Natural killer cell treated with Interleukin-12 subunit alpha and Interleukin-12 subunit beta and Interleukin-15 and Interleukin-18, amount 100 ng/mL, for 72 hours (primary cell): Measurements from ENCODE around the gene AGAP3. TPM values are rescaled to one million over a fixed set of nuclear protein-coding genes. Genes with fewer than 3 reads are reported as not detected.
A peak's percentile ranks its signal among the peaks of the same experiment; 100 is the strongest.

Experiments used
- ATAC-seq, 2 donors: fragments of 150-1000 bp; cut with Tn5 transposase in 1 of 2; sonication (Bioruptor Pico), chemical (Tn5 transposase) in 1 of 2; 2 replicates each; pipeline ENCODE4 v1.10.0; 2021
- DNase-seq: peaks from one replicate; pipeline ENCODE4 v3.0.0; 2022; ENCODE audit warnings: low spot score
- H3K27ac Mint-ChIP-seq, 2 donors: 1 replicate in 1 of 2; 2 replicates in 1 of 2; pipeline ENCODE4 v1.8.0; 2022; ENCODE audit warnings: mixed read lengths in 2 of 2, mild to moderate bottlenecking in 1 of 2, moderate library complexity in 1 of 2
- H3K27me3 Mint-ChIP-seq, 2 donors: 1 replicate in 1 of 2; 2 replicates in 1 of 2; pipeline ENCODE4 v1.8.0; 2022; ENCODE audit warnings: mixed read lengths in 2 of 2
- H3K36me3 Mint-ChIP-seq: one replicate; pipeline ENCODE4 v1.8.0; 2022; ENCODE audit warnings: mixed read lengths
- H3K4me1 Mint-ChIP-seq, 2 donors: 1 replicate in 1 of 2; 2 replicates in 1 of 2; pipeline ENCODE4 v1.8.0; 2022; ENCODE audit warnings: low read depth in 2 of 2, mixed read lengths in 2 of 2, mild to moderate bottlenecking in 1 of 2
- H3K4me3 Mint-ChIP-seq: one replicate; pipeline ENCODE4 v1.8.0; 2022; ENCODE audit warnings: mixed read lengths
- H3K9me3 Mint-ChIP-seq: 2 replicates; pipeline ENCODE4 v1.8.0; 2022; ENCODE audit warnings: mixed read lengths
- total RNA-seq, 2 donors: library from RNA; stranded (reverse); gene quantifications; one replicate each; pipeline ENCODE4 v1.2.3, GENCODE V29; 2022

The AGAP3 gene
- total RNA-seq, 2 donors from 2014 or later: 28.4 to 101 TPM

DNA sequence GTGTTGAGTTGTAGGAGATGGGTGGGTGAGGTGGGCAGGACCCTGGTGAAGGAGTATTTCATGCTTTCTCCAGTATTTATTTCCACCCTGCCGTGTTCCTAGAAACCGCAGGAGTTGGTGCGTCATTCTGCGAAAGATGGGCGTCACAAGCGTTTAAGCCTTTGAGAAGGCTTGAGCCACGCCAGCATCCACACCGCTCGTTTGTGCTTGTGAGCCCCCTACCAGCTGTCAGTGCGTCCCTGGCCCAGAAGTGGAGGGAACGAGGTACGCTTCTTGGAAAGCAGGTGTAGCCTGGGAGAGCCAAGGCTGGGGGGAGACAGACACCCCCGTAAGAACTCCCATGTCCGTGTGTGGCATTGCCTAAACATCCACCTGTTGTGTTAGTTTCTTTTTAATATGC is 5.7 kb downstream of the AGAP3 start:
- Mint-ChIP-seq H3K9me3 (no peaks in the 10 kb centered on the region), H3K4me3 (no peak overlapping the region), H3K27ac (no peak overlapping the region), H3K36me3 (no peaks in the 10 kb centered on the region), H3K4me1 (peaks cover 16 to 20% of the 10 kb centered on the region in 2 donors), H3K27me3 (no peaks in the 10 kb centered on the region)
- ATAC-seq (no peak), DNase-seq (no peak)

DNA sequence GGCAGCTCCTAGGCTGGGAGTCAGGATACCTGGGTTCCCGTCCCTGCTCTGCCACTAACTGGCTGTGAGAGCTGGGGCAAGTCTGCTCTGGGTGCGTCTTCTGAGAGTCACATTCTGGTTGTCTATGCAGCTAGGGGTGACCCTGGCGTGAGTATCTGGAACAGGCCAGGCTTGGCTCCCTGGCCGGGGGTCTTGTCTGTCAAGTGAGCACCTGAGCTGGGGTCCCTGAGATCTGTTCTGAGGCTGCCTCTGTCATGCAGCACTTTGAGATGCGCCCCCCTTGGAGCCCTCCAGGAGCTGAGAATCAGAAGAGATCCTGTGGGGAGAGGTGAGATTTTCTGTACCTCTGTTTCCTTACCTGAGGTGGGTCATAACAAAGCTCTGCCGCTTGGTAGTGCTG is 7.5 kb downstream of the AGAP3 start:
- no peak for ATAC-seq
- Mint-ChIP-seq H3K36me3 (no peaks in the 10 kb centered on the region), H3K4me3 (no peak overlapping the region), H3K27me3 (no peaks in the 10 kb centered on the region), H3K9me3 (no peaks in the 10 kb centered on the region), H3K27ac (no peak overlapping the region), H3K4me1 (peaks cover 10 to 16% of the 10 kb centered on the region in 2 donors)
- DNase-seq: no peak

DNA sequence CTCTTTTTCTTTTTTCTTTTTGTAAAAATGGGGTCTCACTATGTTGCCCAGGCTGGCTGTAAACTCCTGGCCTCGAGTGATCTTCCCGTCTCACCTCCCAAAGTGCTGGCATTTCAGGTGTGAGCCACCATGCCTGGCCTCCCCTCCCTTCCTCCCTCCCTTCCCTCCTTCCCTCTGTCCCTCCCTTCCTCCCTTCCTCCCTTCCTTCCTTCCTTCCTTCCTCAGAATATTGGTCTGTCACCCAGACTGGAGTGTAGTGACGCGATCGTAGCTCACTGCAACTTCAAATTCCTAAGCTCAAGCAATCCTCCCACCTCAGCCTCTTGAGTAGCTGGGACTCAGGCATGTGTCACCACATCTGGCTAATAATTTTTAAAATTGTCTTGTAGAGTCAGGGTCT is 8.4 kb downstream of the AGAP3 start:
- Mint-ChIP-seq H3K4me3 (no peak overlapping the region), H3K36me3 (no peaks in the 10 kb centered on the region), H3K27me3 (no peaks in the 10 kb centered on the region), H3K4me1 (peaks cover under 1 to 8% of the 10 kb centered on the region in 2 donors), H3K9me3 (no peaks in the 10 kb centered on the region), H3K27ac (no peak overlapping the region)
- ATAC-seq (no peak), DNase-seq (no peak)

DNA sequence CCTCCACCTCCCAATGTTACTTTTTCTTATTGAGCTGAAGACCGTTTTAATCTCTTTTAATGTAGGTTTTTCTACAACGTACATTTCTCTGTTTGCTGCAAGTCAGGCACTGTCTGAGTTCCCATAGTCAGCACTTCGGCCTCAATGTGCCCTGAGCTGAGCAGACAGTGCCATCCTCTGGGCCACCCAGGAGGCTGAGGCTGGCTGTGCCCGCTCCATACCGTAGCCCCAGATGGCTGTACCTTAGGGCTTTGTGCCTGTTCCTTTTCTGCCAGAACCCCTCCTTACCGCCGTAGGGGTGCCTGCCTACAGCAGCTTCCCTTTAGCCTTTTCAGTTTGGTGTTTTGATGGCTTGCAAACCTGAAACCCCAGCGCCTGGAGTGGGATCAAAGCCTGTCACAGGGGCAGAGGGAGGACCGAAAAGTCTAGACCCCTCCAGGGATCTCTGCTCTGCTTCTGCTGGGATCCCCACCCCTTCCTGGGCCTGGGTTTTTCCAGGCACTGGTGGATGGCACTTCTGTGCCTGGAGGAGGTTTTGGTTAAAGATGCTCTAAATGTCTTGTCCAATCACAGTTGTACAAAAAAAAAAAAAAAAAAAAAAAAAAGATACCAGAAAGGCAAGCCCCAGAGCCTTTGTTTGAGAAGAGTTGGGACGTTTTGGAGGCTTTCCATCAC is 9.0 kb downstream of the AGAP3 start:
- H3K4me1 Mint-ChIP-seq: peaks cover 0 to 6% of the 10 kb centered on the region in 2 donors
- H3K36me3 Mint-ChIP-seq: no peaks in the 10 kb centered on the region
- H3K27ac Mint-ChIP-seq: no peak overlapping the region
- no peaks in the 10 kb centered on the region for H3K9me3 Mint-ChIP-seq
- no peak for ATAC-seq
- no peak overlapping the region for H3K4me3 Mint-ChIP-seq
- no peaks in the 10 kb centered on the region for H3K27me3 Mint-ChIP-seq
- DNase-seq: no peak

DNA sequence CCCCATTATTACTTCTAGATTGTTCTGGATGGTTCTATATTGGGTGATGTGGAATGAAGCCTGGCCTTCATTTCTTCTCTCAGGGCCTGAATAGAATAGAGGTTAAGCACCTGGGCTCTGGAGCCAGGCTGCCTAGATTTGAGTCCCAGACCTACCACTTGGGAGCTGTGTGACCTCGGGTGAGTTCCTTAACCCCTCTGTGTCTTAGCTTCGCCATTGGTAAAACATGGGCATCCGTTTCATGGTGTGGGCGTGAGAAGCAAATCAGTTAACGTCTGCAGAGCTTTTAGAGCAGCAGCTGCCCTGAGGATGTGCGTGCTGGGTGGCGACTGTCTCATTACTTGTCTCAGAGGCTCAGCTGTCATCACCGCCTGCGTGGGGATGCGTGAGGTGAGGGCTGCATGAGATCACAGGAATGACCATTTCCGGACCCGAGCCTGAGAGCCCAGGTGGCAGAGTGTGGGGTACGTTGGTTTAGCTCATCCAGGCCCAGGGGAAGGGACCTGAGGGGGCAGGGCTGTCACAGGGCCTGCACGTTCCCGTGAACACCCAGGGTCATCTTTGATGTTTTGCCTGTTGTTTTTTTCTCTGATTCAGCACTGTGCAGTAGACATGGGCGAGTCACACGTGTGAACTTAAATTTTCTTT is 9.7 kb downstream of the AGAP3 start:
- H3K9me3 Mint-ChIP-seq: no peaks in the 10 kb centered on the region
- H3K27ac Mint-ChIP-seq: no peak overlapping the region
- no peaks in the 10 kb centered on the region for H3K27me3 Mint-ChIP-seq
- no peak for DNase-seq
- H3K4me1 Mint-ChIP-seq: peaks cover 0 to 6% of the 10 kb centered on the region in 2 donors
- no peak for ATAC-seq
- H3K36me3 Mint-ChIP-seq: no peaks in the 10 kb centered on the region
- no peak overlapping the region for H3K4me3 Mint-ChIP-seq

DNA sequence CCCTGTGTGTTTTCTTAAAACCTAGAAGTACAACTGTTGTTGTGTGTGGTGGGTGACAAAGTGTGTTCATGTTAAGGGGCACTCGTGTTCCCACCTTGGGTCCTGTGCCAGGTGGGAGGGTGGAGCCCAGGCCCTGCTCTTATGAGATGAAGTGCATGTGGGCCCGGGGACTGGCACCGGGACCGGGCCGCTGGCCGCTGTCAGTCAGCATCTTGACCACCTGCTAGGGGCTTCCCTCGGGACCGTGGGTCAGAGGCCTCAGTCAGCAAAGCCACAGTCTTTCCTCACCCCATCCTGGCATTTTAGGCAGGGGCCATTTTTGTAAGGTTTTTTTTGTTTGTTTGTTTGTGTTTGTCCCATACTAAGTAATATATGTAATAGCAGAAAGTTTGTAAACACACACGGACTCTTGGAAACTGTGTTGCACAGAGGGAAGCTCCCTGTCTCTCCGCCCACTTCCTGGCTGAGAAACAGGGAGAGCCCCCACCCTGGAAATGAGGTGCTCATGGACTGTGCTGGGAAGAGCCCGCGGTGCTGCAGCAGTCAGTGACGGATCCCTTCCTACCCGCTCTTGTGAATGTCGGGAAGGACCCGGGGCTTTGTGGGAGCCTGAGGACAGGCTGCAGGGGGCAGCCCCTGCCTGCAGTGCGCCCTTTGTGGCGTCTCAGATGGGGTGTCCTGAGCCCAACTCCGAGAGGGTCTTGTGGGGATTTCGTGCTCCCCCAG is 13.4 kb downstream of the AGAP3 start:
- H3K27me3 Mint-ChIP-seq: no peaks in the 10 kb centered on the region
- no peaks in the 10 kb centered on the region for H3K36me3 Mint-ChIP-seq
- H3K4me1 Mint-ChIP-seq: peaks cover 0 to 2% of the 10 kb centered on the region in 2 donors
- DNase-seq (no peak), ATAC-seq (no peak)
- H3K4me3 Mint-ChIP-seq: no peak overlapping the region
- no peak overlapping the region for H3K27ac Mint-ChIP-seq
- H3K9me3 Mint-ChIP-seq: no peaks in the 10 kb centered on the region

DNA sequence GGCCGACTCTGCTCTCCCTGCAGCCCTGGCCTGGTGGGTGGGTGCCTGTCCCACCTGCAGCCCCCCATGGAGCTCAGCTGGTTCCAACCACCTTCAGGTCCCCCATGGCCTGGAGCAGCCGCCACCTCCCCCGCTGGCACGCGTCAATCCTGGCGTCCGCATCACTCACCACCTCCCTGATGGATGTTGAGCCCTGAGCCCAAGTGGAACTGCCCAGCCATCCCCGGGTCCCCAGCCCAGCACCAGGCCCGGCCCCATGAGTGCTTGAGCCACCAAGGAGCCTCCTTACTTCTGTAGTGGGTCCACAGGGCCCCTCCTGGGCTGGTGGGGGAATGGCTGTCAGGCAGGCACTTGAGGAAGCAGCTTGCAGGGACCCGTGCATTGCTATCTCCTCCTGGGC is 14.6 kb downstream of the AGAP3 start:
- Mint-ChIP-seq H3K4me1 (no peaks in the 10 kb centered on the region), H3K27ac (no peak overlapping the region), H3K4me3 (no peak overlapping the region), H3K36me3 (no peaks in the 10 kb centered on the region), H3K27me3 (no peaks in the 10 kb centered on the region), H3K9me3 (no peaks in the 10 kb centered on the region)
- ATAC-seq: peak in 1 of 2 donors; percentile 25
- DNase-seq: no peak

DNA sequence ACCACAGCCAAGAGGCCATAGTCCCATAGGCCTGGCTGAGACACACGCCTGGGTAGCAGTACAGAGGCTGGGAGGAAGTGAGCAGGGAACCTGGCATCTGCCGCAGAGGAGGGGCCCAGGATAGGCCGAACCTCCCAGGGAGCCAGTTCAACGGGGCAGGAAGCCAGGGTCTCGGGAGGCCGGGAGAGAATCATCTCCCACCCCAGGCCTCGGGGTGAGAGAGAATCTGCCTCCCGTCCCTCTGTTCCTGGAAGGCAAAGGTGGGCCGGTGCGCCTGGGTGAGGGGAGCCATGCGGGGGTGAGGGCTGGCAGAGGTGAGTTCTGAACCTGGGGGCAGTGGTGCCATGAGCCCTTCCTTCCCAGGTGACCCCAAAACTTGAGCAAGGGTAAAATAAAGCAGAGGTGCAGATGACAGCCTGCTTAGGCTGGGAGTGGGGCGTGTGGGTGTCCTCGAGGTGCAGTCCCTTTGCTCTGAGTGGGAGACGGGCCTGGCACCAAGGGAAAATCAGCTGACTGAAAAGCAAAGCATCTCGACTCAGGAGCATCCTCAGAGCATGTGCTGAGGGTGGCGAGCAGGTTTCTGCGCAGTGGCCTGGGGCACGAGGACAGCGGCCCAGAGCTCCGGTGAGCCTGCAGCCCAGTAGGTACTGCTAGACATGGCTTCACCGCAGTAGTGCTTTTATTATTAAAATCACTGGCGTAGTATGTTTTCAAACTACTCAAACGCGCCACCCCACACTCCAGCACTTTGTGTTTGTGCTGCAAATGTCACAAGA is 15.5 kb downstream of the AGAP3 start:
- H3K27ac Mint-ChIP-seq: no peak overlapping the region
- H3K27me3 Mint-ChIP-seq: no peaks in the 10 kb centered on the region
- no peaks in the 10 kb centered on the region for H3K9me3 Mint-ChIP-seq
- DNase-seq: no peak
- H3K4me1 Mint-ChIP-seq: no peaks in the 10 kb centered on the region
- H3K36me3 Mint-ChIP-seq: no peaks in the 10 kb centered on the region
- ATAC-seq: no peak
- no peak overlapping the region for H3K4me3 Mint-ChIP-seq

DNA sequence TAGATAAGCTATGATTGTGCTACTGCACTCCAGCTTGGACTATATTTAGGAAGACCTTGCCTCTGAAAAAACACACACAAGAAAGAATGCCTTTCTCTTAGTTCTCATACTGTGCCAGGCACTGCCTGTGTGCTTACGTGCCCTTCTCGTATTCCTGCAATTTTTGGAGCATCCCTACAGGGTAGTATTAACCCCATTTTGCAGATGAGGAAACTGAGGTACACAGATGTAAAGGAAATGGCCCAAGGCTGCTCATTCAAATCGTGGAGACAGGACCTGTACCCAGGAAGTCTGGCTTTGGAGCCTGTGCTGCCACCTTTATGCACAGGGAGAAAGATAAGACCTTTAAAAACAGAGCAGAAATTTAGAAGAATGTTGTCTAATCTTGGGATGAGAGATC is 16.7 kb downstream of the AGAP3 start:
- Mint-ChIP-seq H3K4me3 (no peak overlapping the region), H3K27me3 (no peaks in the 10 kb centered on the region), H3K4me1 (no peaks in the 10 kb centered on the region), H3K36me3 (no peaks in the 10 kb centered on the region), H3K9me3 (no peaks in the 10 kb centered on the region), H3K27ac (no peak overlapping the region)
- DNase-seq: no peak
- no peak for ATAC-seq

DNA sequence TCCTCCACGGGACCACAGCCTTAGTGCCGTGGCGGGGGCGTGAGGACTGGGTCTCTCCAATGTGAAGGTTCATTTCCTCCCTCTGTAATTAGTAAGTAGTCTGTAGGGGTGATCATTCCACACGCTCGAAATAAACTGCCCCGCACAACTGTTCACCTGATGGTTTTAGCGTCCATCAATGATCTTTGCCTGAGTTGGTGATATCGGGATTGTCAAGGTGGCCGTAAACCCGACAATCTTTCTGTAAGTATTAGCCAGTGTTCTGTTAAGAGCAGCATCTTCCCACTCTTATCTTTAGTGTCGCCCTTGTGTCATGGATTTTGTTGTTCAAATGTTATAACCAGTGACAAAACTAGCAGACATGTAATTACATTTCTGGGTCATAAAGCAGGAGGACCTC is 17.7 kb downstream of the AGAP3 start:
- no peaks in the 10 kb centered on the region for H3K27me3 Mint-ChIP-seq
- ATAC-seq (no peak), DNase-seq (no peak)
- no peaks in the 10 kb centered on the region for H3K36me3 Mint-ChIP-seq
- H3K4me3 Mint-ChIP-seq: no peak overlapping the region
- no peak overlapping the region for H3K27ac Mint-ChIP-seq
- H3K4me1 Mint-ChIP-seq: no peaks in the 10 kb centered on the region
- no peaks in the 10 kb centered on the region for H3K9me3 Mint-ChIP-seq

DNA sequence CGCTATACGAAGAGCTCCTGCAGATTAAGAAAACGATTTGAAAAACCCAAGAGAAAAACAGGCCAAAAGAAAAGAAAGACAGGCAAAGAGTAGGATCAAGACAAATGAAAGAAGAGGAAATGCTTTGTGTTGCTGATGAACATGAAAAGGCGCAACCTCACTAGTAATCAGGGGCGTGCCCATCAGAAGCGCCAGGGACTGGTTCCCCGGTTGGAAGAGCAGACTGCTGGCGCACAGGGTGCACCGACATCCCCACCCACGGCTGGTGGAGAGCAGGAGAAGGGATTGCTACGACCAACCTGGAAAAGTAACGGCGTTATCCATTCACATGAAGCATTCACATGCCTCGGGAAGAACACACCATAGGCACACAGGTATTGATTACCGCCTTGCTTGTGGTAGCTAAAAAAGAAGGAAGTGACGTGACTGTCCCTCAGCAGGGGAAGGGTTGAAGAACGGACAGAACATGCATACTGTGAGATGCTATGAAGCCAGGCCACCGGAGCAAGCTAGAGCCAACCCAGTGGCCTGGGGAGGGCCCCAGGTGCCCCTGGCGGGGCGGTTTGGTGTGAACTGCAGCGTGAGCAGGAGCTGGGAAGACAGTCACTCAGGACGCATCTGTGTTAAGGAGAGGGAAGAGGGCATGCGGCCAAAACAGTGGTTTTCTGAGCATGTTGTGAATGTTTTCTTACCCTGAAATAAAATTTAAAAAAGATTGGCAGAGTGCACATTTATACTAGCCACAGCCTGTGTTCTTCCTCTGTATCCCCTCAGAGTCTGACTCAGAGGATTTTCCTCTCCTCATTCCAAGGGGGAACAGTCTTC is 18.3 kb downstream of the AGAP3 start:
- no peak overlapping the region for H3K27ac Mint-ChIP-seq

DNA sequence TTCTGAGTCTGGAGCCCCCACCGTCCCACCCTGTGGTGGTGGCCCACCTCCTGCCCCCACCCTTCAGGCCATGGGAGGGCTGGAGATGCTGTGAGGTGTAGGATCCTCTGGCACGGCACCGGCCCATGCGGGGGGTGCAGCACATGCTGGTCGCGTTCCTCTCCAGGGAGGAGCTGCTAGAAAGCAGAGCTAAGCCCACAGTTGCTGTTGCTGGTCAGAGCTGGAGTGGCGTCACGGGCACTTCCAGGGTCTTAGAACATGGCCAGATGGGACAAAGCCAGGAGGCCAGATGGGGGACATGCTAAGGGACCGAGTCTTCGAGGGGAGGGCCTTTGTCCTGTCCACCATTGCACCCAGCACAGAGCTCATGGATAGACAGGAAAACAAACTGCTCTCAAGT is 21.6 kb downstream of the AGAP3 start:
- no peak overlapping the region for H3K4me3 Mint-ChIP-seq
- ATAC-seq: no peak
- no peaks in the 10 kb centered on the region for H3K36me3 Mint-ChIP-seq
- DNase-seq: no peak
- H3K27me3 Mint-ChIP-seq: no peaks in the 10 kb centered on the region
- no peaks in the 10 kb centered on the region for H3K9me3 Mint-ChIP-seq
- H3K27ac Mint-ChIP-seq: no peak overlapping the region
- peaks cover 0 to 2% of the 10 kb centered on the region in 2 donors for H3K4me1 Mint-ChIP-seq

More for the DNA sequence above, 18.3 kb downstream of the AGAP3 start:
- H3K36me3 Mint-ChIP-seq: no peaks in the 10 kb centered on the region
- ATAC-seq (no peak), DNase-seq (no peak)
- H3K9me3 Mint-ChIP-seq: no peaks in the 10 kb centered on the region
- H3K4me1 Mint-ChIP-seq: no peaks in the 10 kb centered on the region
- H3K4me3 Mint-ChIP-seq: no peak overlapping the region
- H3K27me3 Mint-ChIP-seq: no peaks in the 10 kb centered on the region
